HG03103 (cell line): ENCODE data around the gene COL4A2.

Experiments used
- ATAC-seq: cut with Tn5 transposase; IDR thresholded peaks from one replicate; pipeline ENCODE4 v1.9.1; 2021; ENCODE audit warnings: low read depth; ENCODE audit not compliant: unreplicated experiment

Gene COL4A2

DNA sequence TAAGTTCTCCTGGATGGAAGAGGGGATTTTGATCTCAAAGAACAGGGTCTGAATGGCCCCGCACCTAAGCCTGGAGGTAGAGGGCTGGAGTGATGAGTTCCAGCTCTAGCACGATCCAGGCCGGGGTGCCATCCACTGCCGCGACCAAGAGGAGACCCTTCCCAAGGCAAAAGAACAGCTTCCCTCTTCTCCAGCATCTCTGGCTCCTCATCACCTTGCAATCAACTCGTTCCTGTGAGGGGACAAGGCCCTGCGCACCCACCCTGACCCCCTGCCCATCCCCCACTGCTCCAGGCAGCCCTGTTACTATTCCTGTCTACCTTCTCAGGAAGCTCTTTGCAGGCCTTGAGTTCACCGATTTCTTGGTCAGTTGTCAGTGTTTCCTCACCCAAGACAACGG lies 17.9 kb upstream of the COL4A2 start:
- no peak for ATAC-seq

DNA sequence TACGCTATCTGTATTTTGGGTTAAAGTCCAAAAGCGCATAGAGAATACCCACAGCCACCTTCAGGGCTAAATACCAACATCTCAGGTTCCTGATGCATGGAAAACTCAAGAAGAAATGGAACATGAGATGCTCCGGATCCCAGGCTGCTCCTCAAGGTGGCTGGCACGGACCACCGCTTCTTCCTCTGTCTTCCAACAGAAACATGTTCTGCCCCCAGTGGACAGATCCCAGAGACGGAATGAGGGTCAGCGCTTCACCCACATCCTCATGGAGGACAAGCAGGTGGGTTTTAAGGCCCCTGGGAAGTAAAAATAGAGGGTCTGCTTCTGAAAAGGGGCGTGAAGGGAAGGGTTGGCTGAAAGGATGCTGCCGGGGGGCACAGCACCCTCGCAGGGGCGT lies 17.4 kb upstream of the COL4A2 start:
- no peak for ATAC-seq

DNA sequence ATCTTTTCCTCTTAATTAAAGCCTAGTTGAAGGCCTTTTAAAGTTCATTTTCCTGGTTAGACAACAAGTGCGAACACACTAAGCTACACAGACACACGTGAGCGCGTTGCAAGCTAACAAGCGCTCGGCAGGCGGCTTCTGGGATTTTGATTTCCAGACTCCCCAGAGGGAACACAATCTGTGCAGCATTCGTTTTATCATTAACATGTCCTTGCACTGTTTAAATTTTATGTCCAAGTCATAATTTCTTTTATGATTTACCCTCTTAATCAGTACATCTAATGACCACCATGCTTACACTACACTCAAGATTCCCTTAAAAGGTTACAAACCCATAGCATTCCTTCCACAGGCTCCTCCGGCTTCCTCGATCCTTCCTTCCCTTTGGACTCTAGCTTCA lies 16.9 kb upstream of the COL4A2 start:
- ATAC-seq, result no peak

DNA sequence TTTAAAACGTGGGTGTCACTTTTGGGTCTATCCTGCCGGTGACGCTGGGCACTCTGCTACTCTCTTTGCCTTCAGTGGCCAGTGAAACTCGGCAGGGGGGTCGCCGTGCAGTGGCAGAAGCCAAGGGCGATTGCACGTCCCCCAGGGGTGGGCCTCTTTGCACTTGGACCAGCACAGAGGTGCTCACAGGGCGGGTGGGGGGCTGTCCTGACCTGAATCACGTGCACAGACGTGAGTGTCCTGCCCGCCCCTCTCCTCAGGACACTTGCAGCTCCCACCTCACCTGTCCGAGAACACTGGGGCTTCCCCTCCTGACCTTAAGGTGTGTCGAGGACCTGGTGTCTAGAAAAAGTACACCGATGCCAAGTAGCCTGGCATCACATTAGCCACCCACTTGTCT lies 16.3 kb upstream of the COL4A2 start:
- ATAC-seq, result no peak

GRCh38 chr13:110291286-110291685 lies 15.8 kb upstream of the COL4A2 start:
- ATAC-seq, result no peak

DNA sequence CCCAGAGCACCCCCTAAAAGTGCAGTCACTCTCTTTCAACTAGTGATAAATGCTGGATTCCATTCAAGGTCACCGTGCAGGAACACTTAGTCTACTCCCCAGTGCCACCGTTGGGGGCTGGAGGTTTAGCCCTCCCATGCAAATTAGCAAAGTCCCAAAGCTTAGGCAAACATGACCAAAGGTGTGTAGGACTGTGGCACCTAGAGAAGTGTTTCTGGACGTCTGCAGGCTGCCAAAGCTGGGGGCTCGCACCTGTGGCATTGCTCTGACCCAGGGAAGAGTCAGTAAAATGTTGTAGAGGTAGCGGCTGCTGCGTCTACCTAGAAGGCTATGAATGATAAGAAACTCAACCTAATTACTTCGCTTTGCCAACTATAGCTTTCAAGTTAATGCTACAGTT lies 14.0 kb upstream of the COL4A2 start:
- no peak for ATAC-seq

- ATAC-seq, result no peak
These were observed 13.4 kb upstream of the COL4A2 start for GRCh38 chr13:110293649-110294048.

DNA sequence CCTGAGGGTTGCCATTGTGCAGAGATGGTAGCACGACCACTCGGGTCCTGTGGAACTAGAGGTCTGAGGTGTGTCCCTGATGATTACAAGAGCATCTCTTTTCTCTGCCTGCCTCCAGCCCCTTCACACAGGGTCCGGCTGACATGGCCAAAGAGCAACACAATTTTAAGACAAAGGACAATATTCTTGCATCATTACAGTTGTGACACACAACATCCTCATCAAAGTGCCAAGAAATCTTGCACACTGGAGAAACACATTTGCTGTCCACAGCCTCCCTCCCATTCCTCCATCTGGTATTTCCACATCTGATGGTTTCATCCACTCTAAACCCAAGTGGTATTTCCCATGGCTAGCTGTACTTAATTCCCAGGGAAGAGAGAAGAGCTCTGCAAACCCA lies 12.9 kb upstream of the COL4A2 start:
- ATAC-seq, result no peak

- no peak for ATAC-seq
These were observed 12.5 kb upstream of the COL4A2 start for GRCh38 chr13:110294622-110295021.

GRCh38 chr13:110297011-110297410 lies 10.1 kb upstream of the COL4A2 start:
- ATAC-seq, result no peak

- no peak for ATAC-seq
These were observed 9.1 kb upstream of the COL4A2 start for GRCh38 chr13:110297766-110298504.

DNA sequence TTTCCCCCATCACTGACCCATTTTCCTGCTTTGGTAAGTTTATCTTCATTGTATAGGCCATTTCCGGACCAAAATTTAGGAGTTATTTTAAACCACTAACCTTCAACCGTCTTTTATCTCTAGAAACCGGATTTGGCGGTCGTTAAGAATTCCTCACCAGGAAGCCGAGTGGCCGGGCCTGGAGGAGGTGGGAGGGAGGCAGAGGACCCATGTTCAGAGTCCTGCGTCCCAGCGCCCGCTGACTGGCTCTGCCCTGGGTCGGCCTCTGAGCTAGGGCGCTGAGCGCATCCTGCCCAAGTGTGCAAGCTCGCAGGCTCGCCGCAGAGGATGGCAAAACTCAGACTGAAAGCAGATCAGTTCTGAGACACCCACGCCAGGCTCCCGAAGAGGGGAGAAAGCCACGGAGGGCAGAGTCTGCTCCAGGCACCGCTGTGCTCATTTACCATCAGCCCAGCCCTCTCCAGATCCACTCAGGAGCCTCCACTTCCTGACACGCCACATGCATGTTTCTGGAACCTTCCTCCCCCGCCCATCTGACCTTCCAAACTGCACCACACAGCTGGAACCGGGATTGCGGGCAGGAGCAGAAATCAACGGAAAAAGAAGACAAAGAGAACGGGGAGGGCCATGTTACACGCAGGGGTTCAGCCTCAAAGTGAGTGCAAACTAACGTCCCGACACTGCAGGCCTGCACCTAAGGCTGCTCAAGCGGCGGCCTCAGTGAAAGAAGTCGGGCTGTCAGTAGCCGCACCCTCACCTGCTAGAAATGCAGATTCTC lies 8.4 kb upstream of the COL4A2 start:
- no peak for ATAC-seq

- no peak for ATAC-seq
These were observed 7.7 kb upstream of the COL4A2 start for GRCh38 chr13:110299283-110299840.

- ATAC-seq, result no peak
These were observed 6.8 kb upstream of the COL4A2 start for GRCh38 chr13:110300090-110300815.

- no peak for ATAC-seq
These were observed 6.0 kb upstream of the COL4A2 start for GRCh38 chr13:110301083-110301482.

GRCh38 chr13:110301606-110302553 lies 5.2 kb upstream of the COL4A2 start:
- no peak for ATAC-seq

- no peak for ATAC-seq
These were observed 4.1 kb upstream of the COL4A2 start for GRCh38 chr13:110302997-110303396.

- no peak for ATAC-seq
These were observed 3.4 kb upstream of the COL4A2 start for GRCh38 chr13:110303644-110304043.

GRCh38 chr13:110304256-110304655 lies 2.8 kb upstream of the COL4A2 start:
- ATAC-seq, result no peak

GRCh38 chr13:110305001-110305400 lies 2.1 kb upstream of the COL4A2 start:
- ATAC-seq, result no peak
